ENCODE data around the gene THRB.

The THRB gene

DNA sequence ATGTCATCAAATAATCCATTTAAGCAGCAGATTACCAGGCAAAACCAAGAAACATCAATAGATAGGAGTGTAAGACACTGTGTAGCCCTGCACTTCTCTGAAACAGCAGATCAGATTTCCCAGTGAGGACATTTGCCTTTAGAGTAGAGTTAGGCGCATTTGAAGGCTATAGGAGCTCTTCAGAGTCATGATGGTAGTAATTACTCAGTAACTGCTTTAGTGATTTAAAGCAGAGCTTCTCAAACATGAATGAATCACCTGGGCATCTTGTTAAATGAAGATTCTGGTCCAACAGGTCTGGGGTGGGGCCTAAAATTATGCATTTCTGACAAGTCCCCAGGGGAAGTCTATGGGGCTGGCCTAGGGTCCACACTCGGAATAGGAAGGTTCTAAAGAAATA, 36.9 kb downstream of the THRB start:
- H3K4ac ChIP-seq (ENCODE audit: low read length): no peak overlapping the region
- no peak overlapping the region for H2BK5ac ChIP-seq (ENCODE audit: low read length)
- no peak overlapping the region for H3K27ac ChIP-seq (replicated peaks; ENCODE audit: low read length)
- peaks cover 0 to 1% of the 10 kb centered on the region in 2 donors for H3K4me1 ChIP-seq (ENCODE audit: control insufficient read depth in 2 of 2, insufficient read depth in 1 of 2, low read depth in 1 of 2, low read length in 2 of 2)
- H4K8ac ChIP-seq (ENCODE audit: low read depth, low read length): no peak overlapping the region
- H2AFZ ChIP-seq (ENCODE audit: low read length): no peak overlapping the region
- no peaks in the 10 kb centered on the region for H3K79me1 ChIP-seq (ENCODE audit: low read depth, low read length)
- no peak overlapping the region for H3K18ac ChIP-seq (ENCODE audit: low read length)
- no peak overlapping the region for H2BK15ac ChIP-seq (ENCODE audit: low read length)
- H4K91ac ChIP-seq (ENCODE audit: low read depth, low read length, poor library complexity): no peak overlapping the region
- H3K36me3 ChIP-seq (replicated peaks in 1 of 2; ENCODE audit: control insufficient read depth in 2 of 2, insufficient read depth in 2 of 2, low read length in 2 of 2): no peaks in the 10 kb centered on the region
- WGBS, 2 donors (ENCODE audit: extremely low coverage in 2 of 2, insufficient read length in 2 of 2, insufficient replicate concordance in 1 of 2): no CpG with 5 or more reads among the region's 2 CpGs
- H2BK12ac ChIP-seq (ENCODE audit: low read length): no peak overlapping the region
- H3K23ac ChIP-seq (ENCODE audit: low read depth, low read length, poor library complexity): no peak overlapping the region
- H2AK5ac ChIP-seq (ENCODE audit: low read depth, low read length): no peak overlapping the region
- no peaks in the 10 kb centered on the region for H3K9me3 ChIP-seq (replicated peaks in 1 of 2; ENCODE audit: control insufficient read depth in 2 of 2, insufficient read depth in 1 of 2, low read depth in 1 of 2, low read length in 2 of 2)
- no peak overlapping the region for H3K9ac ChIP-seq (ENCODE audit: low read depth, low read length, poor library complexity)
- no peak for DNase-seq (ENCODE audit: low spot score)
- no peaks in the 10 kb centered on the region for H3K27me3 ChIP-seq (ENCODE audit: control insufficient read depth in 3 of 3, insufficient read depth in 3 of 3, low read depth in 1 of 3, low read length in 3 of 3)
- H3K4me3 ChIP-seq (ENCODE audit: low read length in 2 of 2): no peak overlapping the region
- H3K4me2 ChIP-seq (ENCODE audit: insufficient read depth, low read length, poor library complexity, severe bottlenecking): no peak overlapping the region
- no peak overlapping the region for H3K14ac ChIP-seq (ENCODE audit: low read length)
- H2BK120ac ChIP-seq (ENCODE audit: low read depth, low read length): no peak overlapping the region

DNA sequence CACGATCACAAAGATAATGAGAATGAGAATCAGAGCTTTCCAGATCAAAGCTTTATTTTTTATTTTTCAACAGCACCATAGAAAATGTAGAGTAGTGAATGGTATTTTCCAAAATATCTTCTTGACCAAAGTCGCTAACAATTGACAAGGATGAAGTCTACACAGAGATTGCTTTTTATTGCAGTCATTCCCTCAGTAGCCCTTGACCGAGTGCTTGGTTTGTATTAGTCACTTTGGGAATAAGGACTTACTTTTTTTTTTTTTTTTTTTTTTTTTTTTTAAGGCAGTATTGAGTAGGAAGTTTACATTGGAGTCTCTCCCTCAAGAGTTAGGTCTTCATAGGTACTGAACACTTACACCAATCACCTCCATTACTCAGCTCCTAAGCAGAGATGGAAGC, 39.8 kb downstream of the THRB start:
- H4K8ac ChIP-seq (ENCODE audit: low read depth, low read length): no peak overlapping the region
- H3K9me3 ChIP-seq (replicated peaks in 1 of 2; ENCODE audit: control insufficient read depth in 2 of 2, insufficient read depth in 1 of 2, low read depth in 1 of 2, low read length in 2 of 2): no peaks in the 10 kb centered on the region
- H3K79me1 ChIP-seq (ENCODE audit: low read depth, low read length): no peaks in the 10 kb centered on the region
- no peak overlapping the region for H2AK5ac ChIP-seq (ENCODE audit: low read depth, low read length)
- H4K91ac ChIP-seq (ENCODE audit: low read depth, low read length, poor library complexity): no peak overlapping the region
- DNase-seq (ENCODE audit: low spot score): no peak
- H3K9ac ChIP-seq (ENCODE audit: low read depth, low read length, poor library complexity): no peak overlapping the region
- no peak overlapping the region for H3K4ac ChIP-seq (ENCODE audit: low read length)
- H3K4me3 ChIP-seq (ENCODE audit: low read length in 2 of 2): no peak overlapping the region
- H3K27me3 ChIP-seq (ENCODE audit: control insufficient read depth in 3 of 3, insufficient read depth in 3 of 3, low read depth in 1 of 3, low read length in 3 of 3): no peaks in the 10 kb centered on the region
- no peak overlapping the region for H2BK5ac ChIP-seq (ENCODE audit: low read length)
- no peak overlapping the region for H3K27ac ChIP-seq (replicated peaks; ENCODE audit: low read length)
- H3K4me2 ChIP-seq (ENCODE audit: insufficient read depth, low read length, poor library complexity, severe bottlenecking): no peak overlapping the region
- H3K4me1 ChIP-seq (ENCODE audit: control insufficient read depth in 2 of 2, insufficient read depth in 1 of 2, low read depth in 1 of 2, low read length in 2 of 2): no peaks in the 10 kb centered on the region
- H2BK15ac ChIP-seq (ENCODE audit: low read length): no peak overlapping the region
- H2AFZ ChIP-seq (ENCODE audit: low read length): no peak overlapping the region
- no peak overlapping the region for H2BK120ac ChIP-seq (ENCODE audit: low read depth, low read length)
- no peak overlapping the region for H3K23ac ChIP-seq (ENCODE audit: low read depth, low read length, poor library complexity)
- H2BK12ac ChIP-seq (ENCODE audit: low read length): no peak overlapping the region
- no peaks in the 10 kb centered on the region for H3K36me3 ChIP-seq (replicated peaks in 1 of 2; ENCODE audit: control insufficient read depth in 2 of 2, insufficient read depth in 2 of 2, low read length in 2 of 2)
- no peak overlapping the region for H3K14ac ChIP-seq (ENCODE audit: low read length)
- H3K18ac ChIP-seq (ENCODE audit: low read length): no peak overlapping the region
- no CpG with 5 or more reads among the region's 3 CpGs for WGBS, 2 donors (ENCODE audit: extremely low coverage in 2 of 2, insufficient read length in 2 of 2, insufficient replicate concordance in 1 of 2)

DNA sequence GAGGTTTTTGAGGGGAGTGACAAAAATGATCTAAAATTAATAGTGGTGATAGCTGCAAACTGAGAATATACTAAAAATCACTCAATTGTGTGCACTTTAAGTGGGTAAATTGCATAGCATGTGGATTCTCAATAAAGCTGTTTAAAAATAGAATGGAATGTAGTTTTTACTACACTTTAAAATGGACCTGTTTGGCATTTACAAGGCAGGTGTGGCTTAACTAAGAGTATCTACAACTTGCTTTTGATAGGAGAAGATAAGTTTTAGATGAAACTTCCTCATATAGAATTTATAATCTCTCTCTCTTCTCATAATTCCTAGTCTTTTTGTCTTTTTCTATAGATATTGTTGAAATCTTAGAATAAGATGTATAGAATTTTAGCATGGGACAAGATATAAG, 40.3 kb downstream of the THRB start:
- H3K4ac ChIP-seq (ENCODE audit: low read length): no peak overlapping the region
- DNase-seq (ENCODE audit: low spot score): no peak
- H2BK15ac ChIP-seq (ENCODE audit: low read length): no peak overlapping the region
- no peaks in the 10 kb centered on the region for H3K36me3 ChIP-seq (replicated peaks in 1 of 2; ENCODE audit: control insufficient read depth in 2 of 2, insufficient read depth in 2 of 2, low read length in 2 of 2)
- no peak overlapping the region for H2BK5ac ChIP-seq (ENCODE audit: low read length)
- no peak overlapping the region for H3K23ac ChIP-seq (ENCODE audit: low read depth, low read length, poor library complexity)
- H4K8ac ChIP-seq (ENCODE audit: low read depth, low read length): no peak overlapping the region
- H3K18ac ChIP-seq (ENCODE audit: low read length): no peak overlapping the region
- H3K27ac ChIP-seq (replicated peaks; ENCODE audit: low read length): no peak overlapping the region
- H4K91ac ChIP-seq (ENCODE audit: low read depth, low read length, poor library complexity): no peak overlapping the region
- H3K9ac ChIP-seq (ENCODE audit: low read depth, low read length, poor library complexity): no peak overlapping the region
- H2BK12ac ChIP-seq (ENCODE audit: low read length): no peak overlapping the region
- no peaks in the 10 kb centered on the region for H3K4me1 ChIP-seq (ENCODE audit: control insufficient read depth in 2 of 2, insufficient read depth in 1 of 2, low read depth in 1 of 2, low read length in 2 of 2)
- H2AFZ ChIP-seq (ENCODE audit: low read length): no peak overlapping the region
- H3K4me3 ChIP-seq (ENCODE audit: low read length in 2 of 2): no peak overlapping the region
- H2AK5ac ChIP-seq (ENCODE audit: low read depth, low read length): no peak overlapping the region
- H3K27me3 ChIP-seq (ENCODE audit: control insufficient read depth in 3 of 3, insufficient read depth in 3 of 3, low read depth in 1 of 3, low read length in 3 of 3): no peaks in the 10 kb centered on the region
- no peak overlapping the region for H3K14ac ChIP-seq (ENCODE audit: low read length)
- no peak overlapping the region for H2BK120ac ChIP-seq (ENCODE audit: low read depth, low read length)
- no peak overlapping the region for H3K4me2 ChIP-seq (ENCODE audit: insufficient read depth, low read length, poor library complexity, severe bottlenecking)
- H3K79me1 ChIP-seq (ENCODE audit: low read depth, low read length): no peaks in the 10 kb centered on the region
- no peaks in the 10 kb centered on the region for H3K9me3 ChIP-seq (replicated peaks in 1 of 2; ENCODE audit: control insufficient read depth in 2 of 2, insufficient read depth in 1 of 2, low read depth in 1 of 2, low read length in 2 of 2)

DNA sequence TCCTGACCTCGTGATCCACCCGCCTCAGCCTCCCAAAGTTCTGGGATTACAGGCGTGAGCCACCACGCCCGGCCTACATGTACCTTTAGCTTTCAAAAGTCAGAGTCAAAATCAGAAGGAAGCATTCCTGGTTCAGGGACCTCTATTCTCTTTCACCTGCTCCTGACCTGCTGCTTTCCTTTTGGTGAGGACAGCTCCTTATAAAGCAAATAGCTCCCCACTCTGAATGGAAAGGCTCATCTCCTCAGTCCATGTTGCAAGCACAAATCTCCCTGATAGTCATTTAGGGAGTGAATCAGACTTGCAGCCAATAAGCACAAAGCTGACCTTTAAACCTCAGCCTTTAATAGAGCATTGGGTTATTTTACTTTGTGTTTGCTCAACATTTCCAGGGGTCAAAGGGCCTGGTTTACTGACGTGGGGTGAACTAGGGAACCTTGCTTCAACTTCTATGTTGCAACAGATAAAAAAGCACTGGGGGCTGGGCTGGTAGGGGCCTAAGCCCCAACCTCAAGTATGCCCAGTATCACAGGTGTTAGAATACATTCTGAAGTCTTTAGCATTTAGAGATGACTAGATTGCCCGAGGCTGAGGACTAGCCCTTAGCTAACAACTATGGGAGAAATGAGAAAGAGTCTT, 43.1 kb downstream of the THRB start:
- Histone ChIP-seq H3K18ac (ENCODE audit: low read length) (no peak overlapping the region), H4K91ac (ENCODE audit: low read depth, low read length, poor library complexity) (no peak overlapping the region), H3K4me1 (ENCODE audit: control insufficient read depth in 2 of 2, insufficient read depth in 1 of 2, low read depth in 1 of 2, low read length in 2 of 2) (no peaks in the 10 kb centered on the region), H3K9ac (ENCODE audit: low read depth, low read length, poor library complexity) (no peak overlapping the region), H2BK5ac (ENCODE audit: low read length) (no peak overlapping the region), H3K27ac (replicated peaks; ENCODE audit: low read length) (no peak overlapping the region), H3K23ac (ENCODE audit: low read depth, low read length, poor library complexity) (no peak overlapping the region), H3K27me3 (ENCODE audit: control insufficient read depth in 3 of 3, insufficient read depth in 3 of 3, low read depth in 1 of 3, low read length in 3 of 3) (no peaks in the 10 kb centered on the region), H3K36me3 (replicated peaks in 1 of 2; ENCODE audit: control insufficient read depth in 2 of 2, insufficient read depth in 2 of 2, low read length in 2 of 2) (no peaks in the 10 kb centered on the region), H4K8ac (ENCODE audit: low read depth, low read length) (no peak overlapping the region), H2AFZ (ENCODE audit: low read length) (no peak overlapping the region), H3K4me2 (ENCODE audit: insufficient read depth, low read length, poor library complexity, severe bottlenecking) (no peak overlapping the region), H3K4ac (ENCODE audit: low read length) (no peak overlapping the region), H3K14ac (ENCODE audit: low read length) (no peak overlapping the region), H3K79me1 (ENCODE audit: low read depth, low read length) (no peaks in the 10 kb centered on the region), H3K4me3 (ENCODE audit: low read length in 2 of 2) (no peak overlapping the region), H3K9me3 (replicated peaks in 1 of 2; ENCODE audit: control insufficient read depth in 2 of 2, insufficient read depth in 1 of 2, low read depth in 1 of 2, low read length in 2 of 2) (no peaks in the 10 kb centered on the region), H2AK5ac (ENCODE audit: low read depth, low read length) (no peak overlapping the region), H2BK12ac (ENCODE audit: low read length) (no peak overlapping the region), H2BK15ac (ENCODE audit: low read length) (no peak overlapping the region), H2BK120ac (ENCODE audit: low read depth, low read length) (no peak overlapping the region)
- no CpG with 5 or more reads among the region's 7 CpGs for WGBS, 2 donors (ENCODE audit: extremely low coverage in 2 of 2, insufficient read length in 2 of 2, insufficient replicate concordance in 1 of 2)
- DNase-seq (ENCODE audit: low spot score): no peak
